Posterior vena cava (tissue), 2 donors: ENCODE results near the gene CLDN4. TPM values are rescaled to one million over a fixed set of nuclear protein-coding genes. Genes with fewer than 3 reads are reported as not detected.

ENCODE experiments used
- total RNA-seq, 2 donors: library from RNA; stranded (reverse); fragmentation: NEBNext Ultra II Directional; extraction: Animal tissue kit (Norgen Biotek cat#: 25700); gene quantifications; one replicate each; pipeline ENCODE4 v1.2.1, GENCODE V29; 2021
- donor health status: DM: yes; HTN: yes; CAD: no.
- donor health status: DM: yes; HTN: yes; CAD: no.

CLDN4 gene
- total RNA-seq, 2 donors from 2014 or later = 0.38 to 0.97 TPM

Other genes with a start within 250 kb of the CLDN4 start
- gene MLXIPL, start 206.5 kb upstream of the CLDN4 start, total RNA-seq = 10 to 100 TPM in 1 of 2 donors, 1 to 10 TPM in 1; 3.3 to 14.0 TPM
- gene VPS37D, start 163.2 kb upstream of the CLDN4 start, total RNA-seq = 1 to 10 TPM; 1.2 to 2.0 TPM
- 1 to 10 TPM; 6.2 to 7.7 TPM for gene DNAJC30, start 147.5 kb upstream of the CLDN4 start, total RNA-seq
- 10 to 100 TPM; 44.6 to 46.6 TPM for gene BUD23, start 147.4 kb upstream of the CLDN4 start, total RNA-seq
- gene STX1A, start 111.3 kb upstream of the CLDN4 start, total RNA-seq = 1 to 10 TPM; 3.4 to 4.0 TPM
- gene ABHD11, start 92.2 kb upstream of the CLDN4 start, total RNA-seq = 1 to 10 TPM; 7.0 to 7.1 TPM
- gene CLDN3, start 60.7 kb upstream of the CLDN4 start, total RNA-seq = not detected
- 1 to 10 TPM in 1 of 2 donors, under 1 TPM in 1; 0.90 to 5.1 TPM for gene METTL27, start 11.5 kb downstream of the CLDN4 start, total RNA-seq
- gene TMEM270, start 30.2 kb downstream of the CLDN4 start, total RNA-seq = not detected
- gene ELN, start 197.2 kb downstream of the CLDN4 start, total RNA-seq = 100 to 1,000 TPM; 354 to 999 TPM